ENCODE data around the gene HOXB8.

The HOXB8 gene

DNA sequence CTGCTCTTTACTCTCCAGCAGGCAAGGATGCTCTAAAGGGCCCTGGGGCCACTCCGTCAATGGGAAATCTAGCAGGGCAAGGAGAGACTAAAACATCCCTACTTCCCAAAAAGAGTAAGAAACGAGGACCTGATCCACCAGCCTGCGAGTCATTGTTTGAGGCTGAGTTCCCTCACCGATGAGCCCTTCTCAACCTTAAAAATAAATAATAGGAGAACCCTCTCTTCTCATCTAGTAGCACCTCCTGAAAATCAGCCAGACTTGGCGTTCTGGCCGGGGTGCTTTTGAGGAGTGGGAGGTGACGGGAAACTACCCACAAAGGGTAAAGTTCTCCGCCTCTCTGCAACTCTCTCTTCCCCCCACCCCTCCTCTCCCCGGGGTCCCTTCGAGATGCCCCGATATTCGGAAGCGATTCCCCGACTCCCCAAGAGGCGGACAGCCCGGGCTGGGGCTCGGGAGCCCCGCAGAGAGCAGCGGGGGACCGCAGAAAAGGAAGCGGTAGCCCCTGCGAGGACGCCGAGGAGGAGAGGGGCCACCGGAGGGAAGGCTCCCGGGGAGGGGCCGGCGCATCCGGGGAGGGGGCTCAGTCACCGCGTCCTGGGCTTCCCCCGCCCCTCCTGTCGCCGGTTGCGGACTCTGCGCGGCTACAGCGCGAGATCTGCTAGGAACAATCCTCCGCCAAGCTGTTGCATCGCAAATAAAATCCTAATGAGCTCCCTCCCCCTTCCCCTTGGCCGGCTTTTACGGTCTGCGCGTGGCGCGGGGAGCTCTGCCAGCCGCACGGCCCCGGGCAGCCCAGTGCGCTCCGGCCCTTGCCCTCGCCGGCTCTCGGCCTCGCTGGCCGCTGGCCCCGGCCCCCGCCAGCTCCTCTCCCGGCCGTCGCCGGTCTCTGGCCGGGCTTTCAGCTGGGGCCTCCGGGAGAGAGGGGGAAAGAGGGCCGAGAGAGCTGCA, 9.7 kb upstream of the HOXB8 start:
- no peak for DNase-seq

DNA sequence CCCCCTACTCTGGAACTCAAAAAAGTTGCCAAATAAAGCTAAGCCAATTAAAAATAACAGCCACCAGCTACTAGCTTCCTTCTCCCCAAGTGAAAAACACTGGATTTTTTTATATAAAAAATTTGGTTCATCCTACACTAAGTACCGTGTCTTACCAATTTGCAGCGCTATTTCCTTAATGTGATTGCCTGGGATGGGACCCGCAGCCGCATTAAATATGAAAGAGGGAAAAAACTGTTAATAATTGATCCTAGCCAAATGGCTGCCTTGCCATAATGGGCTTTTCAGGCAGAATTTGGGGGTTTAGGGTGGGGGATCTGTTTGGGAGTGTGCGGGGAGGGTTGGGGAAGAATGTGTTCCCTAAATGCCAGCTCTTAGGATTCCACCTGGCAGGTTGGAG, 9.0 kb upstream of the HOXB8 start:
- DNase-seq = no peak

DNA sequence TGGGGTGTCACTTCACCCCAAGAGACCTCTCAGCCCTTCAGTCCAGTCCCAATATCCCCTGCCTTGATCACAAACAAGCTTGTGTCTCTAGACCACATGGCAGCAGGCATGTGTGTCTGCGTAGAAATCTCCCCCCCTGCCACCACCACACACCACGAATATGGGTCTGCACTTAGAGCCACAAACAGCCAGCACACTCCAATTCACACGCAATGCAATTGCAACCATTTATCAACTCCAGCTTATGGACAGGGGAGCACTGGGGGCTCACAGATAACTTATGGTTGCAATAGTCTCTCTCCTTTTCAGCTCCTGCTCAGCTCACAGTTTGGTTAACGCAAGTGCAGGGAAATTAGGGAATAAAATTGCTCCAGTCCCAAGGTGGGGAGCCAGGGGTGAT, 8.5 kb upstream of the HOXB8 start:
- no peak for DNase-seq

DNA sequence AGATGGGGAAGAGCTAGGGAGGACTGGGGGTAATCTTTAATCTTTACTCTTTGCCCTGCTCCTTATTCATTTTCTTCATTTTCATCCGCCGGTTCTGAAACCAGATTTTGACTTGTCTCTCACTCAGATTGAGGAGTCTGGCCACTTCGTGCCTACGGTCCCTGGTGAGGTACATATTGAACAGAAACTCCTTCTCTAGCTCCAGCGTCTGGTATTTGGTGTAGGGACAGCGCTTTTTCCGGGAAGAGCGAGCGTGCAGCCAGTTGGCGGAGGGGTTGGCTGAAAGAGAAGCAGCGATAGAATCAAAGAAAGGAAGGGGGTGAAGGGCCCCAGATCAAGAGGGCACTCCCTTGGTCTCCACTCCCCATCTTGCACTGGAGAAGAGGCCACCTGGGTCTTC, 7.8 kb upstream of the HOXB8 start:
- DNase-seq = no peak

DNA sequence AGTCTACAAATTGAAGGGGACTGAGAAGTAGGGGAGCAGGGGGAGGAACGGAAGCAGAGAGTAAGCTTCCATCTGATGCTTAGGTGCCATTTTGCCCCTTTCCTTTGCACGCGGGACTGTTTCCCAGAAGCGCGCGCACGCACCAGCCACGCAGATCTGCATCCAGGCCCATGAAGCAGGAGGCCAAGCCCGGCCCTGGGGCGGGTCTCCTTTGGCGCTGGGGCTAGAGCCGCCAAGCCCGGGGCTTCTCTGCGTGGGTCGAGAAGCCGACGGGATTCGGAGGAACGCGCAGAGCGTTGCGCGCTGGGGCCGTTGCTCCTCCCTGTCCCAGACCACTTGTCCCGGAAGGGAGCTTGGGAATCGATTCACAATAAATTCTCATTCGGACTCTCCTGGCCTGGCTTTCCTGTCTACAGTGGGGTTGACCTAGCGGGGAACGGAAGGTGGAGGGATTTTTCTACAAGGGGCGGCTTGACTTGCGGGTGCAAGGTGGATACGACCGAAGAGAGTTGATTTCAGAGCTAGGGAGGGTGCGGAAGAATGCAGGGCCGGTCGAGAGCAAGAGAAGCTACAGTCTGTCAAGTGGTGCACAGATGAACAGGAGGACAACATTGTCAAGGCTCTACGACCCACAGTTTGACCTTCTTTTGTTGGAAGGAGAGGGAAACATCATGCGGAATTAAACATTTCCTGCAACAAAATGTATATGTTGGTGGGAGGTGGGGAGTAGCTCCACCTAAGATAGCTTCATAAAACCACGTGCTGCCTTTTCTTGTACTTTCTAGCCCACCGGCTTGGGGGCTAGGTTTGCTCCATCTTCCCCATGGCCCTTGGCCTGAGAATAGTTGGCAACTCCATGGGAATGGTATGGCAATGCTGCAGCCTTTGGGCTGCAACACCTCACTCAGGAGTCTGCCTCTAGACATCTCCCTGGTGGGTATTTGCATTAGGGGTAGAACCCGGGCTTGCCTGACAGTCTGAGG, 6.6 kb upstream of the HOXB8 start:
- DNase-seq = no peak

DNA sequence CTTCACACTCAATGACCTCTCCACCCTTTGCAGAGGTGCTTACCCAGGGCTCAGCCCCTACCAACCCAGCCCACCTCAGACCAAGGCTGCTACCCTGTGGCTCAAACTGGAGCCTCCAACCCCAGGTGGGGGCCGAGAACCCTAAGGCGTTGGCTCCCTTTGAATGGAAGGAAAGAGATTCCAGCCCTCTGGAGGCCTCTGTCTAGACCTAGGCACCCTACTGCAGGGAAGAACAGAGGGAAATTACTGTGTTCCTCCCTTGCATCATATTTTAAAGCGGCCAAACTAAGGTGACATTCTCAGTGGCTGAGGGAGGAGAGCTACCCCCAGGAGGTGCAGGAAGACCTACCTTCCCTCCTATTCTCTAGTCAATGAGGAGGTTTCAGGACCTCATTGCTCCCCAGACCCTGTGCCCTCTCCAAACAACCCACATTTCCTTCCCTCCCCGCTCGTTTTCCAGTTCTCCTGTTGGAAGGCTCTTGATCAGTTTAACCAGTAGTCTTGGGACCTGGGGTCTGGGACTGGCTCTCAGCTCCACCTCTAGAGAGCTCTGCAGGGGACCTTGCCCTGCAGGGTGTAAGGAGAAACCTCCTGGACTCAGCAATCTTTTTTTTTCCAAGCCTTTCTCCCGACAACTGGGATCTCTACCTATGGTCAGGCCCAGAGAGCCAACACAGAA, 5.5 kb upstream of the HOXB8 start:
- no peak for DNase-seq

DNA sequence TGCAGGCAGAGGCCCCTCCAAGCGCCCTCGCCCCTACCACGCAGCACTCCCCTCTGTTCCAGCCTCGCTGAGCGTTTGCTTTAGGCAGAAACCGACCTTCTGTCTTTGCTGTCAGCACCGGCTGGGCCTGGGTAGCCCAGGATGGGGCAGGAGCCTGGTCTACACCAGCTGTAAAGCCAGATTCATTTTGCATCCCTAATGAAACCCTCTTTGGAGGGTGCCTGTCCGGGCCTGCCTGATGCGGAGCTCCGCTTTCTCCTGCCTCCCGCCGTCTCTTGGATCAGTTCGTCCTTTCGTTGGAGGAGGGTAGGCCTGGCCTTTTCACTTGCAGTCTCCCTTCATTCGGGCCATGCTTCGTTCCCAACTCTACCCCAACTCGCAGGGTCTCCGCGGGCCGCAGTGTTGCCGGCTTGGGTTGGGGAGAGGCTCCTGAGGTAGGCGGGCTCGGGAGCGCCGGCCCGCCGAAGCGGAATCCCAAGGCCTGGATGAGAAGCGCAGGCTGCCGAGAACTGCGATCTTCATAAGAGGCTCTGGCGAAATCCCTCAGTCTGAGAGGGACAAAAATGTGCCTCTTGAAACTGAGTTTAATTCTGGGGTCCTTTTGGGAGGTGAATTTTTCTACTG, 4.8 kb upstream of the HOXB8 start:
- DNase-seq = no peak

DNA sequence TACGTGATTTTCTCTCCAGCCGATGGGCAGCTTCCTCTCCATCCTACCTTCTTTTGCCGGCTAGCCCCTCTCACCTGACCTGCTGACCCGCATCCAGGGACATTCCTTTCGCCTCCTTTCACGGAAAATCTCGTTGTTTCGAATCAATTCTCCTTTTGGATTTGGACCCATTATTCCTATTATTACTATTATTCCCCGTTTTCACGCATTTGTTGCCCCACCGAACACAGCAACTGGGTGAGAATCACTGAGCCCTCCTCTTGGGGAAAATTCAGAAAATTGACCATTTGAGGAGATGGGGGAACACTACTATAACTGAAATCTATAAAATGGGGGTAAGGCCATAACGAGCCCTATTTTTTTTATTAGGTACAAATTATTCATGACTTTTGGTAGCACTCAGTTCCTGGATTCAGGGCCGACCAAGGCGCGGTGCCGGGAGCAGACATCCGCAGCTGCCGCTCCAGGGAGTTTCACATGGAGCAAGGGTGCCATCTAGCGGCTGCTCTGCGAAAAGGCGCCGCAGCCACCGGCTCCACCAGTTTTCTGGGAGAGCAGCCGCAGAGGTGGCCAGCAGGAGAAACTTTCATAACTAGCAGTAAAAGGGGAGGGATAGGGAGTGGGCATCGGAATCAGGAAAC, 3.3 kb upstream of the HOXB8 start:
- peak; percentile 77 for DNase-seq

DNA sequence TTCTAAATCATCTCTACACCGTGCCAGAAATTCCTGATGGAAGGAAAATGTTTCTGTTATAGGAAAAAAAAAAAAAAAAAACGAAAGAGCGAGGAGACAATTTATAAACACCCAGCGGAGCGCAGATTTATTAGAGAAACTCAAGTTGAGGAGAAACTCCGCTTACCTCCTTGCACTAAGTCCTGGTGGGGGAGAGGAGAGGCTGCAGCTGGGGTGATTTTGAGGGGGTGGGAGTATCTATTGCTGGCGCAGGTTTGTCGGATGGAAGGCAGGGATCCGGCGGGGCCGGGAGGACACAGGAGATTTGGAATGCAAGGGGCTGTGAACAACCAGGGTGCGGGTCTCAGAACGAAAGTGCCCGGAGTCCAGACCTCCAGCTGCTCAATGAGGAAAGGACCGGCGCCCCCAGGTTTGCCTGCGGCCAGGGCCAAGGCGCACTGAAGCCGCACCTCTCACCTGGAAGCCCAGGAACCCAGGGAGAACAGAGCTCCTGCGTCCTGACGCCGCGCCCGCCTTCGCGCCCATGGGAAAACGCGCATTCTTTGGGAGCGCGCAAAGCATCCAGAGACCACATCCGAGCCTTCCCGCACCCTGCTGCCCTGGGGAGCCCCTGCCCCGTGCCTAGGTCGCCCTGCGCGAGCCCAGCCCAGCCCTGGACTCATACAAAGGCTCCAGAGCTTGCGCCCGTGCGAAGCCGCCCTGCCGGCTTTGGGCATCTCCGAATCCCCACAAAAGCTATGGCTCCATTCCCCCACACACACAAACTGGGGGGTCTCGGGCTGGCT, 2.6 kb upstream of the HOXB8 start:
- DNase-seq = no peak

DNA sequence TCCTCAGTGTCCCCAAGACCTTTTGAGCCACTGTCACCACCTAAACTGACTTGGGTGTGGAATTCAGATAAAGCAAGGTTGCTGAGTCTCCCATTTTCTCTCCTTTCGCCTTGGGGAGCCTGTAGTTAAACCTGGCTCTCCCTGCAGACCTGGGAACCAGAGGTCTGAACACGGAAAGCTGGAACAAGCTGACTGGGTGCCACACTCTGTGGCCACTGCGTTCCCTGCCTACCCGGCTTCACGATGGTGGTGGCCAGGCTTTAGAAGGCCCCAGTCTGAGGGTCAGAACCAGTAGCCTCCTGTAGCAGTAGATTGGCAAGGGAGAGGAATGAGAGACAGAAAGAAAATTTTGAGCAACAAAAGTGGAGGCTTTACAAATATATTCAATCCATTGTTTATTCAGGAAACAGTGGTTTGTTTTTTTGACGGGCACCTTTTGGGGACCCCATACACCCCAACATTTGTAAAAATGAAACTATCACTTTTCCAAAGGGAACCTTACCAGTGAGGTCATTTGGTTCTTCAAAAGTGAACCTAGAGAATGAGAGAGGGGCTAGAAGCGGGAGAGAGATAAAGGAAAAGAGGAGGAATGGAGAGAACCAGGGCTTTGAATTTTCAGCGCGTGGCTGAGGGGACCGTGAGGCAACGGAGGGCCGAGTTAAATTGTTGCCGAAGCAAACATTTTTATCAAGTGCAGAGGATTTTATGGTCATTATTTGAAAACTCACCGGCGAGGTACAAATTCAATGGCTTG, 1.8 kb upstream of the HOXB8 start:
- no peak for DNase-seq

DNA sequence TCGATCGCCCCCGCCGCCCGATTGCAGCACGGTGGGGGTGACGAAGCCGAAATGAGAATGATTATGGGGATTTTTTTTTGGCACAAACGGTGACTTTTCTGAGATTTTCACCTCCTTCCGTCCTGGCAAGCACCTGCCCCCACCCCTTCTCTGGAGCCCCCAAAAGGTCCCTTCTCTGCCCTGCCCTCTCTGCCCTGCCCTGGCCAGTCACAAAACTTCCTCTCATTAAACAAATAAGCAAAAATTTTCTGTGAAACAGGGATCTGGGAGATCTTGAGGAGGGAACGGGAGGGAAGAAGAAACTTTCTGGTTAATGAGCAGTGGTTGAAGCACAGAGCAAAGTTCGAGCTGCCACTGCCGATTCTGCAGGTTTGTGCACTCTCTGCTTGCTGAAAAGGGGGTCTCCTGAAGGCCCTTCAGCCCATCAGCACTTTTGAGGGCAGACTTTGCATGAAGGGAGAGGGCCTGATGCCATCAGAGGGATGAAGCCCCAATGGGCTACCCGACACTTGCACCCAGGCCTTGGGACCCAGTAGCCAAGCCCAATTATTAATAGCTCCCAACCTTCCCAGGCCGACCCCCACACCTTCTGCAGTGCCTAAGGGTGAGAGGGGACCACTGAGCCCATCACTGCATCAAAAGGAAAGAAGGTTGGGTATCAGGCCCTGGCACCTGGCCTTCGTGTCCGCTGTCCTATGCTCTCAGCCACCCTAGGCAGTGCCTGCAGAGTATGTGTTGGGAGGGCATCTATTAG, 1.0 kb upstream of the HOXB8 start:
- DNase-seq = no peak

DNA sequence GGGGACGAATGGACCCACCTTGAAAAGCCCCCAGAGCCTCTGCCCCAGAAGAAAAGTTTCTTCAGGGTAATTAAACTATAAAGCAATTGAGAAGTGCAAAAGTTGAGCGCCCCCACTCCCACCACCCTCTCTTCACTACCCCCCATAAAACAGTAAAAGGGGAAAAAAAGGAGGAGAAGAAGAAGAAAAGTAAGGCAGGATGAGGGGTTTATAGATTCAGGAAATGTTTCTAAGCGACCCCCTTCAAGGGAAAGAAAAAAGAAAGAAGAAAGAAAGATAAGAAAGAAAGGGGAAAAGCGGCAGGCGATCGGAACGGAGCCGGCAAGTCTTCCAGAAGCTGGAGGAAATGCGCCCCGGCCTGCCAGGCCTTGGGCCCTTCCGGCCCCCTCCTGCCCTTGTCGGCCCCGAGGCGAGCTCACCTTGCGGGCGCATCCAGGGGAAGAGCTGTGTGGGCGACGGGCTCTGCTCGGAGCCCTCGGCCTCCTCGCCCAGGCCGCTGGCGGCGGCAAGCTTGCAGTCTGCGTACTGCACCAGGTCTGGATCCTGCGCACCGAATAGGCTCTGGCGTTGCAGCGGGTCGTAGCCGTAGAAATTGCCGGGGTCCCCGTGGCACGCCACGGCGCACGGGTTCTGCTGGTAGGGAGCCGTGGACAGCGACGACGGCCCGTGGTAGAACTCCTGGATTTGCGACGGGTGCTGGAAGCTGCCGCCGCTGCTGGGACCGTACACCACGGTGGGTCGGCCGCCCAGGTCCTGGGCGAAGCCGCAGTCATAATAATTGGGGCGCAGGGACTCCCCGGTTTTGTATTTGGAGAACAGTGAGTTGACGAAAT, 1.0 kb downstream of the HOXB8 start:
- DNase-seq = no peak

DNA sequence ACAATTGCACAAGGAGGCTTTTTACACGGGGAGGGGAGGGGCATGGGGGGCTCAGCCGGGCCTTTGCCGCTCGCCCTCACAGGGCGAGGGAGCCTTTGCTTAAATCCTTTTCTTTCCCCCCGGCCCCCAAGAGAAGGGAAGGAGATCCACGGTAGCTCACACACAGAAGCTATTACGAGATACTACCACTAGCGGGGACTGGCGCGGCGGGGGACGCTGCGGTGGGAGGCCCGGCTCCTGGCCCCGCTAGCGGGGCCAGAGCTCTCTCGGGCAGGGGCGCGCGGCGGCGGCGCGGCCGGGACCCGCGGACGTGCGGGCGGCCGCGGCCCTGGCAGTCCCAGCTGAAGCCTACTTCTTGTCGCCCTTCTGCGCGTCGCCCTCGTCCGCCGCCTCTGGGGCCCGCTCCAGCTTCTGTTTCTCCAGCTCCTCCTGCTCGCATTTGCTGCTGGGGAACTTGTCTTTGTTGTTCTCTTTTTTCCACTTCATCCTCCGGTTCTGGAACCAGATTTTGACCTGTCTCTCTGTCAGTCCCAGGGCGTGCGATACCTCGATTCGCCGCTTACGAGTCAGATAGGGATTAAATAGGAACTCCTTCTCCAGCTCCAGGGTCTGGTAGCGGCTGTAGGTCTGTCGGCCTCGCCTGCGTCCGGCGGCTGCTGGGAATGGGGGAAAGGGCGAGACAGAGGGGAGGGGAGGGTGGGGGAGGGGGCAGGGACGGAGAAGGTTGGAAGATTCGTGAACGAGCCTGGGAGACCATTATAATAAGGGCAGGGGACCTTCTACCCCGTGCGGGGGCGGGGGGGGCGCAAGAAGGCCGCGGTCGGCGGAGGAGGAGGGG, 2.0 kb downstream of the HOXB8 start:
- peak; percentile 49 for DNase-seq

DNA sequence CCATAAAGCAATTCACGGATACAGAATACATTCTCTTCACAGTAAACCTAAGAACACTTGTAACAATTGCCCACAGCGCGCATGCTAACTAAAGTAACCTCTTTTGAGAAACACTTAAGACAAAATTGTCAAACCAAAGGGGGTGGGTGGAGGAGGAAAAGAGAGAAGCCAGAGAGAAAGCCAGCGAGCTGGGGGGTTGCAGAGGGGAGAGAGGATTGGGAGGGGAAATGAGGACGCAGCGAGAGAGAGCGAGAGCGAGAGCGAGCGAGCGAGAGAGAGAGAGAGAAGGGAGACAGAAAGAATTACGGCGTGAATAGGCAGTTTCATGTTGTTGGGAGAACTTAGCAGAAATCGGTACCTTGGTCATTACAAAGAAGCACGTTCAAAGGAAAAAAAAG, 2.6 kb downstream of the HOXB8 start:
- DNase-seq = no peak

DNA sequence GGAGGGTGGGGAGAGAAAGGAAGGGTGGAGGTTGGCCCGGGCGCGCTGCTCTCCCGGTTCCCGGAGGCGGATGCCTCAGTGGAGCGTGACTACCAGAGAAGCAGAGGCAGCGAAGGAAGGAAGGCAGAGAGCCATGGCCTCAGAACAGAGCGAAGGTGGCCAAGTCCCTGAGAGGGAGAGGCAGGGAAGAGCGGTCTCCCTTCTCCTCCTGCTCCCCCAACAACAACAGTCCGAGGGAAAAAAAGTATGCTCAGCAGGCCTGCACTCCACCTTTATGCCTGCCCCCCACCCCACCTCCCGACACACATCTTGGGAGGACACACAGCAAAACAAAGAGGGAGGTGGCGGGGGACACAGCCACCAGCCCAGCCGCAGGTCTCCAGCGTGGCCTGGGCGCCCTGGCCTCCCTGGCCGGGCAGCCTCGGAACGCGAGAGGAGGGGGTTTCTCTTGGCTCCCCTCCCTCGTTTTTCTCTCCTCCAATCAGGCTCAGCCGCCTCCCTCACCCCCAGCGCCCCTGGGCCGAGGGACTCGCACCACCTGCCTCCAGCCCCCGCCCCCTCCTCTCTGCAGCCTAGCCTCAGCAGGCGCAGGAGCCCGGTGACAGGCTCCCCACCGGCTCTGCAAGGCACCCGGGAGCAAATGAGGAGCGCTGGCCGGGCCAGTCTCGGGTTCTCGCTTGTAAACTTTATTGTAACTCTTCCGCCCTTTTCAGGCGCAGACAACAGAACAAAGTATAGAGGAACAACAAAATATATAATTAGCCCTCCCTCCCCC, 3.2 kb downstream of the HOXB8 start:
- DNase-seq = no peak

DNA sequence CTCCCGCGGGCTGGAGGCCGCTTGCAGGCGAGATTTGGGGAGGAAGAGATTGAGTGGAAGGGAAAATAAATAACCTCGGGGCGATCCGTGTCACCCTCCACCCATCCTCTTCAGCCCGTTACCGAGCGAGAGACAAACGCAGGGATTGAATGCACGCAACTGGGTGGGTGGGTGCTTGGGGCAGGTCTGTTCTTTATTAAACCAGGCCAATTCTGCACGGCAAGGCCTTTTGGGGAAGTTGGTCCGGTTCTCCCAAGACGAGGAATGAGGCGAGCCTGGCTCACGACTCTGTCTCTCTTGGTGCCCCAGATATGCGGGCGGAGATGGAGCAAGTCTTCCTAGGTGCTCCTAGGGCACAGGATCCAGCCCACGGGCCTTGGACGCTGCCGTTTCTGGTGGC, 3.9 kb downstream of the HOXB8 start:
- DNase-seq = no peak

All from NCI-H526 treated with DMSO at 0.1 percent for 48 hours (cell line).